Uterus (tissue), 4 donors: ENCODE measurements around the gene GNRHR. TPM values are rescaled to one million over a fixed set of nuclear protein-coding genes. Genes with fewer than 3 reads are reported as not detected.

Experiments
- DNase-seq, 2 donors: peaks; one replicate each; pipeline ENCODE4 v3.0.0-alpha.2; 2019 to 2020
- H3K27ac ChIP-seq, 2 donors: fragments of 200-600 bp; sonication (generic); 1 replicate in 1 of 2; 2 replicates in 1 of 2; pipeline ENCODE4 v1.5.1; 2016 to 2018
- H3K27me3 ChIP-seq, 2 donors: fragments of 200-600 bp; sonication (generic); one replicate each; pipeline ENCODE4 v1.5.1; 2018 to 2019; ENCODE audit warnings: control low read depth in 1 of 2
- H3K36me3 ChIP-seq, 2 donors: fragments of 200-600 bp; sonication (generic); one replicate each; pipeline ENCODE4 v1.5.1; 2019; ENCODE audit warnings: control low read depth in 1 of 2
- H3K4me1 ChIP-seq, 2 donors: fragments of 200-600 bp; sonication (generic); one replicate each; pipeline ENCODE4 v1.5.1; 2018 to 2019; ENCODE audit warnings: control low read depth in 1 of 2
- H3K4me3 ChIP-seq, 2 donors: fragments of 200-600 bp; sonication (generic); 1 replicate in 1 of 2; 2 replicates in 1 of 2; pipeline ENCODE4 v1.5.1; 2018 to 2019; ENCODE audit warnings: mild to moderate bottlenecking in 1 of 2
- H3K9me3 ChIP-seq, 2 donors: fragments of 200-600 bp; sonication (generic); one replicate each; pipeline ENCODE4 v1.5.1; 2019; ENCODE audit warnings: control low read depth in 1 of 2
- POLR2A ChIP-seq, 2 donors: fragments of 450-650 bp; IDR thresholded peaks; one replicate each; pipeline ENCODE4 v1.6.1; 2016; ENCODE audit warnings: antibody characterized with exemption in 2 of 2, mild to moderate bottlenecking in 1 of 2, moderate library complexity in 1 of 2
- intact Hi-C: fragments of 100-400 bp; cut with DNase I; formaldehyde crosslinking; loops from one replicate; pipeline ENCODE4 v1.15.1; 2023; ENCODE audit warnings: low total_unique reads
- total RNA-seq, 4 donors: library from RNA; depleted of rRNA in 3 of 4; stranded (reverse); fragments of >200 nt in 3 of 4; gene quantifications; one replicate each; pipeline versions ENCODE4 v1.1.0 to v1.2.4, GENCODE V29; 2014 to 2023
- TF ChIP-seq, protein P1 (sequence below), 4 experiments: fragments of 200-600 bp in 2 of 4; fragments of 450-650 bp in 2 of 4; sonication (generic) in 2 of 4; IDR thresholded peaks; one replicate each; pipeline ENCODE4 v1.5.1; 2016 to 2019; ENCODE audit warnings: antibody characterized with exemption in 4 of 4, mild to moderate bottlenecking in 2 of 4, moderate library complexity in 1 of 4
- donor health status: DM: yes; HTN: yes; CAD: no.

Gene GNRHR
- total RNA-seq, 4 donors from 2014 or later = not detected

DNA sequence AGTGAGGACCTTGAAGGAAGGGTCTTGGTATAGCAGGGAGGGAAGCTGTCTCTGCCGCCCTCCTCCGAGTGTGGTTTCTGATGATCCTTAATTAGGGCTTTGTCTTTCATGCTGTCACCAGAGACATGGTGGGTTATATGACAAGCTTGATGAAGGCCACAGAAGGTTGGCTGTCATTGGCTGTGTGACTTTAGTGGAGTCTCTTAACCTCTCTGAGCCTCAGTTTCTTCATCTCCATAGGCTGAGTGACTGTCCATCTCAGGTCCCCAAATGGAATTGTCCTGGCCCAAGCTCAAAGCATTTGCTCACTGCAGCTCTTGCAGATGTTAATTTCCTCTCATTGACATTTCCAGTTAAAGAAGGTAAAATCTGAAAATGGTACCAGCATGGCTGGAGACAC is 36.6 kb downstream of the GNRHR start:
- intact Hi-C loops = no loop called here
- Histone ChIP-seq H3K9me3 (no peaks in the 10 kb centered on the region), H3K4me1 (no peaks in the 10 kb centered on the region), H3K27ac (no peak overlapping the region), H3K4me3 (no peak overlapping the region), H3K27me3 (no peaks in the 10 kb centered on the region), H3K36me3 (no peaks in the 10 kb centered on the region)
- DNase-seq = no peak
- TF ChIP-seq, protein P1, sequence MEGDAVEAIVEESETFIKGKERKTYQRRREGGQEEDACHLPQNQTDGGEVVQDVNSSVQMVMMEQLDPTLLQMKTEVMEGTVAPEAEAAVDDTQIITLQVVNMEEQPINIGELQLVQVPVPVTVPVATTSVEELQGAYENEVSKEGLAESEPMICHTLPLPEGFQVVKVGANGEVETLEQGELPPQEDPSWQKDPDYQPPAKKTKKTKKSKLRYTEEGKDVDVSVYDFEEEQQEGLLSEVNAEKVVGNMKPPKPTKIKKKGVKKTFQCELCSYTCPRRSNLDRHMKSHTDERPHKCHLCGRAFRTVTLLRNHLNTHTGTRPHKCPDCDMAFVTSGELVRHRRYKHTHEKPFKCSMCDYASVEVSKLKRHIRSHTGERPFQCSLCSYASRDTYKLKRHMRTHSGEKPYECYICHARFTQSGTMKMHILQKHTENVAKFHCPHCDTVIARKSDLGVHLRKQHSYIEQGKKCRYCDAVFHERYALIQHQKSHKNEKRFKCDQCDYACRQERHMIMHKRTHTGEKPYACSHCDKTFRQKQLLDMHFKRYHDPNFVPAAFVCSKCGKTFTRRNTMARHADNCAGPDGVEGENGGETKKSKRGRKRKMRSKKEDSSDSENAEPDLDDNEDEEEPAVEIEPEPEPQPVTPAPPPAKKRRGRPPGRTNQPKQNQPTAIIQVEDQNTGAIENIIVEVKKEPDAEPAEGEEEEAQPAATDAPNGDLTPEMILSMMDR (IDR thresholded peaks at IDR 0.05) = no peak

DNA sequence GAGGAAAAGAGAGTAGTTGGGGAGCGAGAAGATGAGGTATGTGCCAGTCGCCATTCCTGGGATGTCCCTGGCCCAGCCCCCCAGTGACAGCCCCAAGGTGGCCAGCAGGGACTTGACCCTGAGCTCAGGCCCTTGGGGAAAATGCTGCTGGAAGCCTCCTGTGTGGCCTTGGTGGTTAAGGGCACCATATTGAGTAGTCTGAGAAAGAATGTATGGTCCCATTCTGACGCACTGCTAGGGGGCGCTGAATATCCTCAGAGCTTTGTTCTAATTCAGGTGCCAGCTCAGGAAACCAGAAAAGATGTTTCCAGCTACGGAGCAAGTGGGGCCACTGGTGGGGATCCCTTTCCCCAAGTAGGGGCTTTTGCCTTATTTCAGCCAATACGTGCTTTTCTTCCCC is 39.2 kb downstream of the GNRHR start:
- Histone ChIP-seq H3K27me3 (no peaks in the 10 kb centered on the region), H3K9me3 (no peaks in the 10 kb centered on the region), H3K27ac (no peak overlapping the region), H3K36me3 (no peaks in the 10 kb centered on the region), H3K4me1 (no peaks in the 10 kb centered on the region), H3K4me3 (no peak overlapping the region)
- intact Hi-C loops = no loop called here
- no peak for DNase-seq
- TF ChIP-seq, protein P1 (IDR thresholded peaks at IDR 0.05) = no peak
- no peak for TF ChIP-seq POLR2A (IDR thresholded peaks at IDR 0.05)

DNA sequence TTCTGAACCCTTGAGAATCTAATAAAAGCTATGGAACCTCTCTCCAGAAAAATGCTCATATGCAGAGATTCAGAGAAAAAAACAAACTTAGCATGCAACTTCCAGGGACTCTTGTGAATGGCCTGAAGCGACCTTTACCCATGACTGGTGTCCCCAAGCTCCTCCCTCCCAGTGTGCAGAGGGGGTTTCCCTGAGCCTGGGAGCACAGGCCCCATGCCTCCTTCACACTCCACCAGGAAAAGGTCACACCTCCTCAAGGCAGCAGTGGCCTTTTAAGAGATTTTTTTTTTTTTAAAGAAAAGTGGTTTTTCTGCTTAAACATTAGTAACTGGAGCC is 40.0 kb downstream of the GNRHR start:
- Histone ChIP-seq H3K36me3 (no peaks in the 10 kb centered on the region), H3K27ac (no peak overlapping the region), H3K9me3 (no peaks in the 10 kb centered on the region), H3K4me1 (no peaks in the 10 kb centered on the region), H3K4me3 (no peak overlapping the region), H3K27me3 (no peaks in the 10 kb centered on the region)
- intact Hi-C loops = no loop called here
- no peak for DNase-seq
- no peak for TF ChIP-seq POLR2A (IDR thresholded peaks at IDR 0.05)
- TF ChIP-seq, protein P1 (IDR thresholded peaks at IDR 0.05) = no peak

DNA sequence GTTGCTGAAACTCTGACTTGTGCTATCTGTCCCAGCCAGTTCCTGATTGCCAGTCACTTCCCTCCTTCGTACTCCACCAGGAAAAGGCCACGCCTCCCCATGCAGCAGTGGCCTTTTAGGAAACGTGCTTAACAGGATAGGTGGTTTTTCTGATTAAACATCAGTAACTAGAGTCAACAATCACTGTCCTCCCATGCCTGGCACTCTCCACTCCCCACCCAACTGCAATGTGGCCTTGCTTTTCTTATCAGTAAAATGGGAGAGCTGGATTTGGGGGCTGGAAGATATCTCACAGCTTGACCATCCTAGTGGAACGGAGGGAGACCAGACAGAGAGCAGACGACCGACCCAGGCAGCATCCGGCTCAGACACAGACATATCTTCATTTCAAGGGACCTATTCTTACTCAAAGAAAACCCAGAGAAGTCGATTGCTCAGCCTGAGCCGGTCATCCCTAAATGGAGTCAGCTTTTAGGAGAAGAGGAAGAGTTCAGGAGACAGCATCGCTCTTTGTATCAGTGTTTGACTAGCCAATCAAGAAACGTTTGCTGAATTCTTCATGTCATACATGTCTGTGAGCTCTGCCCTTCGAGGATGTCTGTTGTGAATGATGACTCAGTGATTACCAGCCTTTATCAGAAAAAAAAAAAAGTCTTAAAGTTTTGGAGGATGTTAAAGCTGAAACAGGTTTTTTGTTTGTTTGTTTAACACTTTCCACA is 40.5 kb downstream of the GNRHR start:
- no peaks in the 10 kb centered on the region for H3K27me3 ChIP-seq
- no peaks in the 10 kb centered on the region for H3K4me1 ChIP-seq
- no peak for DNase-seq
- TF ChIP-seq, protein P1 (IDR thresholded peaks at IDR 0.05) = no peak
- no peak for TF ChIP-seq POLR2A (IDR thresholded peaks at IDR 0.05)
- no peak overlapping the region for H3K4me3 ChIP-seq
- H3K9me3 ChIP-seq = no peaks in the 10 kb centered on the region
- no peaks in the 10 kb centered on the region for H3K36me3 ChIP-seq
- intact Hi-C loops = no loop called here
- no peak overlapping the region for H3K27ac ChIP-seq

DNA sequence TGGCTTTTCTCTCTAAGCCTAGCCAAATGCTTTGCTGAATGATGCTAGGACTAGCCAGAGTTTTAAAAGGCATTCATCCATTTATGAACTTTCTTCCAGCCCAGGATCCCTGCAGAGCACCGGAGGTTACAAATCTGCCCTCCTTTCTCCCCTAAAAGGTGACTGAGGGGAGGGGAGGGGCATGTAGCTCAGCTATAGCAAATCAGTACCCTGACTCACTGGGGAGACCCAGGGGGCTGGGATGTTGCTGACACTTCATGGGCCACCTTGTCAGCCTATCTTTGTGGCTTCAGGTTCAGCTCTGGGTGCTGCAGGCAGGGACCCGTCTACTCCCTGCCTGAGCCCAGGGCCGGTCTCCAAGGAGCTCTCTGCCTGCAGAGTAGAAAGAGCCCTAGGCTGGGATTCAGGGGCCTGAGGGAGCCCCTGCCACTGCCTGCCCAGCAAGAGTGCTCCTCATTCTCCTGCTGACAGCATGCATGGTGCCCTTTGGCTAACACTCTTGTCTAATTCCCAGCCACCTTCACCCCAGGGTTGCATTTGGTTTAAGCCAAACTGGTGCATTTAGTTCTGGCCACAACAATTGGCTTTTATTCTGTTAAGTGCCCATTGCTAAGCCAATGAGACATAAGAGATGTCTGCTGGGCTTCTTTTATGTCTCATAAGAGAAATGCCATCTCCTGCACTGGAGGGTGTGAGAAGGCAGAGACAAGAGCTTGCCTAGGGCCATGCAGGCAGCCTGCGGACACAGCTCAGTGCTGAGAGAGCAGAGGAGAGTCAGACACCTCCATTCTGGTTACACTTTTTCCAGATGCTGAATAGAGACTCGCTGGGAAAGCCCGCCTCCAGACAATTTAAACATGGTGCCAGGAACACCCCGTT is 41.3 kb downstream of the GNRHR start:
- no peaks in the 10 kb centered on the region for H3K9me3 ChIP-seq
- H3K4me1 ChIP-seq = no peaks in the 10 kb centered on the region
- H3K36me3 ChIP-seq = no peaks in the 10 kb centered on the region
- H3K27me3 ChIP-seq = no peaks in the 10 kb centered on the region
- DNase-seq = no peak
- H3K4me3 ChIP-seq = no peak overlapping the region
- intact Hi-C loops = no loop called here
- no peak for TF ChIP-seq POLR2A (IDR thresholded peaks at IDR 0.05)
- TF ChIP-seq, protein P1 (IDR thresholded peaks at IDR 0.05) = no peak
- H3K27ac ChIP-seq = no peak overlapping the region
